ENCODE data around the gene MOB3C.

The MOB3C gene

DNA sequence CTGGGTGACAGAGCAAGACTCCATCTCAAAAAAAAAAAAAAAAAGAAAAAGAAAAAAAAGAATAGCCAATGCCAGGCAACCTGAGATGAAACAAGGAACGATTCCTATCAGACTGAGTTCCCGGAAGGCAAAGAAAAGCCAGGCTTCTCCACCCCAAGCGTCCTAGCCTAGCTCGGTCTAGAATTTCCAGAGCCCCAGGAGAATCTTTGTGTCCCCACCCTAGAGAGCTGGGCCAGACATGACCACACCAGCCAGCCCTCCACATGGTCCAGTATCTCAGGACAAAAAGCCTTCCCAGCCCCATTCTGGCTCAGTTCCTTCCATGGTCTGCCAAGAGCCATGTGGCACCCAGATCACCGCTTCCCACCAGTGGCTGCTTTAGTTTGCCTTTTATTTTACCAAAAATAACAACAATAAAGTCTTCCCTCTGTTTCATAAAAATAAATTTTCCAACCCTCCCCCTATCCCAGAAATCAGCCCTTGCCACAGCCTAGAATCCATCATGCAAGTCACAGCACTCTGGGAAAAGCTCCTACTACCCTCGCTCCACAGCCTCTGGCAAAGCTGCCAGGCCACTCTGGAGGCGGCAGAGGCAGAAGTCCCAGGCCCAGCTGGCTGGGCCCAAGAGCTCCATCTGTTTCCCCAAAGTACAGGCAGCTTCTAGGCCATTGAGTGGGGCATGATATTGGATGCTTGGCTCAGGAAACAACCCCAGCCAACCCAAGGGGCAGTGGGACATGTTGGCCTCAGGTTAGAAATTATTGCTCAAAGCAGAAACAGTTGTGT lies 9.1 kb downstream of the MOB3C start:
- H3K4me3 ChIP-seq (replicated peaks in 1 of 2; ENCODE audit: low read depth in 2 of 2, low read length in 2 of 2) = no peak overlapping the region
- TF ChIP-seq, protein P1, sequence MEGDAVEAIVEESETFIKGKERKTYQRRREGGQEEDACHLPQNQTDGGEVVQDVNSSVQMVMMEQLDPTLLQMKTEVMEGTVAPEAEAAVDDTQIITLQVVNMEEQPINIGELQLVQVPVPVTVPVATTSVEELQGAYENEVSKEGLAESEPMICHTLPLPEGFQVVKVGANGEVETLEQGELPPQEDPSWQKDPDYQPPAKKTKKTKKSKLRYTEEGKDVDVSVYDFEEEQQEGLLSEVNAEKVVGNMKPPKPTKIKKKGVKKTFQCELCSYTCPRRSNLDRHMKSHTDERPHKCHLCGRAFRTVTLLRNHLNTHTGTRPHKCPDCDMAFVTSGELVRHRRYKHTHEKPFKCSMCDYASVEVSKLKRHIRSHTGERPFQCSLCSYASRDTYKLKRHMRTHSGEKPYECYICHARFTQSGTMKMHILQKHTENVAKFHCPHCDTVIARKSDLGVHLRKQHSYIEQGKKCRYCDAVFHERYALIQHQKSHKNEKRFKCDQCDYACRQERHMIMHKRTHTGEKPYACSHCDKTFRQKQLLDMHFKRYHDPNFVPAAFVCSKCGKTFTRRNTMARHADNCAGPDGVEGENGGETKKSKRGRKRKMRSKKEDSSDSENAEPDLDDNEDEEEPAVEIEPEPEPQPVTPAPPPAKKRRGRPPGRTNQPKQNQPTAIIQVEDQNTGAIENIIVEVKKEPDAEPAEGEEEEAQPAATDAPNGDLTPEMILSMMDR (IDR thresholded peaks at IDR 0.05; ENCODE audit: low read depth, low read length) = no peak
- no peak for DNase-seq (ENCODE audit: low read depth in 2 of 2)

GRCh38 chr1:46606255-46606965 lies 10.2 kb downstream of the MOB3C start:
- DNase-seq (ENCODE audit: low read depth in 2 of 2) = no peak
- no peak overlapping the region for H3K4me3 ChIP-seq (replicated peaks in 1 of 2; ENCODE audit: low read depth in 2 of 2, low read length in 2 of 2)
- TF ChIP-seq, protein P1 (IDR thresholded peaks at IDR 0.05; ENCODE audit: low read depth, low read length) = no peak

GRCh38 chr1:46605232-46605631 lies 11.4 kb downstream of the MOB3C start:
- no peak overlapping the region for H3K4me3 ChIP-seq (replicated peaks in 1 of 2; ENCODE audit: low read depth in 2 of 2, low read length in 2 of 2)
- TF ChIP-seq, protein P1 (IDR thresholded peaks at IDR 0.05; ENCODE audit: low read depth, low read length) = no peak
- no peak for DNase-seq (ENCODE audit: low read depth in 2 of 2)

DNA sequence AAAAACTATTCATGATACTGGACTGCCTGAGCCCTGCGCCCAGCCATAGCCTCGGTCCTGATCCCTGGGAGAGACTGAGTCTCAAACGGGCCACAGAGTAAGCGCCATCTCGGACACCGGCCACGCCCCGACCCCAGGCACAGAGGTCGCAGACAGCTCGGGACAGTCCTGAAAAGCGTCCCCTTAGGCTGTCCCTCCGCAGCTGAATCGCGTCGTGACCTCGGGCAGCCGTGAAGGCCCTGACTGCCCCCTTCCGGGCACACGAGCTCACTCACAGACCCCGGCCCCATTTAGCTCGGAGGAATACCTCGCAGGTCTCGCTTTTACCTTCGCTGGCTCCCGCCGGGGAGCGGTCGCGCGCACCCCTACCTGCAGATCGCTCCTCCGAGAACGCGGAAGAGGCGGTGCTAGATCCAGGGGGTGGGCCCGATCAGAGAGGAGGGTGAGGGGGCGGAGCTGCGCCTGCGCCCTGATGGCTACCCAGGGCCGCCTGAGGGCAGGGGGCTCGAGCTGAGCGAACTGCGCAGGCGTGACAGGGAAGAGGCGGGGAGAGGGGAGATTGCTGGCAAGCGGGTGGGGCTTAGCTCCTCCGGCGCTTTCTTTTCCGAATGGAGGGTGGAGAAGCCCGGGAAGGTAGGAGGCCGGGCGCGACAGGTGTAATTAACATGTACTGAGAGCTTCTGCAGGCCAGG lies 12.6 kb downstream of the MOB3C start, which contains the start of gene MKNK1:
MKNK1 (minus strand) TSS at position 411 of the 692 bp plus-strand sequence. CDS start 20,941 bp downstream, outside the sequence.
- DNase-seq (ENCODE audit: low read depth in 2 of 2) = peak; percentile 93 to 96
- peak within 1 kb of the TSS; percentile 95 to 97 for H3K4me3 ChIP-seq (replicated peaks in 1 of 2; ENCODE audit: low read depth in 2 of 2, low read length in 2 of 2)
- TF ChIP-seq, protein P1 (IDR thresholded peaks at IDR 0.05; ENCODE audit: low read depth, low read length) = peak; percentile 15

- no peak for DNase-seq (ENCODE audit: low read depth in 2 of 2)
- TF ChIP-seq, protein P1 (IDR thresholded peaks at IDR 0.05; ENCODE audit: low read depth, low read length) = no peak
- peak overlapping the region; percentile 95 to 97 for H3K4me3 ChIP-seq (replicated peaks in 1 of 2; ENCODE audit: low read depth in 2 of 2, low read length in 2 of 2)
Measured at GRCh38 chr1:46603481-46603857, 13.1 kb downstream of the MOB3C start.

DNA sequence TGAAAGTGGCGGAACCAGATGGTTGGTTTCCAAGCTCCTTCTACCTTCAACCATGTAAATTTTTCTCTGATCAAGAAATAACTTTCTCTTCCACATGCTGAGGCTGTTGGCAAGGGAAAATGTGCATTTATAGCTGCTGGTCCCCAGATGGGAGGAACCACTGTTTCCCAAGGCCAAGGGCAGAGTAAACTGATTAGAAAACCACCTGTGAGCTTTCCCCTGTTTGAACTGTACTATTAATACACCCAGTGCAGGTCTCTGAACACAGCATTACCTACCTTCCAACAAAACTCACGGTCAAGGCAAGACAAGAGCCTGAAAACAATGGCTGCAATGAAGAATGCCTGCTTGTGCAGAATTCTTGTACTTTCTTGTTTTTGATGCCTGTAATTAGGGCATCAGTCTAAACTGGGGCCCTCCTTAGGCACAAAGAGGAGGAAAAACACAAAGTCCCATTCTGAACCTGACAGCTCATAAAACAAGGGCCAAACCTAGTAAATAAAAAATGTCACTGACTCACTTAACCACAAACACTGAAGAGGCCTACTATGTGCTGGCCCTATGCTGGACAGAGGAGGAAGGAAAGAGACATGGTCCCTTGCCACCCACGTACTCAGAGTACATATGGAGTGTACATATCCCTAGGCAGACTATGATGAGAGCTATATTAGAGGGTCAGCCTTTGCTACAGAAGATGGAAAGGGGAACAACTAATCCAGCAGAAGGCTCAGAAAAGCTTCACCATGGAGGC lies 15.2 kb downstream of the MOB3C start:
- TF ChIP-seq, protein P1 (IDR thresholded peaks at IDR 0.05; ENCODE audit: low read depth, low read length) = no peak
- no peak for DNase-seq (ENCODE audit: low read depth in 2 of 2)
- H3K4me3 ChIP-seq (replicated peaks in 1 of 2; ENCODE audit: low read depth in 2 of 2, low read length in 2 of 2) = no peak overlapping the region

Data from cardiac fibroblast (primary cell).